Measurements from ENCODE around the gene SLC39A11. TPM values are rescaled to one million over a fixed set of nuclear protein-coding genes. Genes with fewer than 3 reads are reported as not detected.

The SLC39A11 gene
- polyA plus RNA-seq, 1 of the 3 experiments (the other 2 are of a cell fraction) = 23.5 TPM

DNA sequence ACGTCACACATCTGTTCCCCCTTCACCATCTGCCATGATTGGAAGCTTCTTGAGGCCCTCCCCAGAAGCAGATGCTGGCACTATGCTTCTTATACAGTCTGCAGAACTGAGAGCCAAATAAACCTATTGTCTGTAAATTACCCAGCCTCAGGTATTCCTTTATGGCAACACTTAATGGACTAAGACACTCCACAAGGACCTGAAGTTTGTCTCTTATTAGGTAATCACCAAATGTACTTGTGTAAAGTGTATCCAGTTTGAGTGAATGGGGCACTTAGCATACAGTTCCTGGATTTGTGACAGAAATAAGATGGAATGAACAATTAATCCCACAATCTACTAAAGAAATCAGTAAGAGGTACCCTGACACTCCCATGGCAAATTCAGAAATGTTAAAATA is 105.3 kb downstream of the SLC39A11 start:
- 100% methylated on average over 1 of the region's 1 CpG for WGBS (ENCODE audit: low lambda C conversion rate)
- DNase-seq = no peak
- TF ChIP-seq NRF1 (IDR thresholded peaks at IDR 0.05; ENCODE audit: low read depth, low read length) = no peak
- no peak for TF ChIP-seq MEF2A (IDR thresholded peaks at IDR 0.05; ENCODE audit: borderline replicate concordance, low read depth)
- TF ChIP-seq, protein P1, sequence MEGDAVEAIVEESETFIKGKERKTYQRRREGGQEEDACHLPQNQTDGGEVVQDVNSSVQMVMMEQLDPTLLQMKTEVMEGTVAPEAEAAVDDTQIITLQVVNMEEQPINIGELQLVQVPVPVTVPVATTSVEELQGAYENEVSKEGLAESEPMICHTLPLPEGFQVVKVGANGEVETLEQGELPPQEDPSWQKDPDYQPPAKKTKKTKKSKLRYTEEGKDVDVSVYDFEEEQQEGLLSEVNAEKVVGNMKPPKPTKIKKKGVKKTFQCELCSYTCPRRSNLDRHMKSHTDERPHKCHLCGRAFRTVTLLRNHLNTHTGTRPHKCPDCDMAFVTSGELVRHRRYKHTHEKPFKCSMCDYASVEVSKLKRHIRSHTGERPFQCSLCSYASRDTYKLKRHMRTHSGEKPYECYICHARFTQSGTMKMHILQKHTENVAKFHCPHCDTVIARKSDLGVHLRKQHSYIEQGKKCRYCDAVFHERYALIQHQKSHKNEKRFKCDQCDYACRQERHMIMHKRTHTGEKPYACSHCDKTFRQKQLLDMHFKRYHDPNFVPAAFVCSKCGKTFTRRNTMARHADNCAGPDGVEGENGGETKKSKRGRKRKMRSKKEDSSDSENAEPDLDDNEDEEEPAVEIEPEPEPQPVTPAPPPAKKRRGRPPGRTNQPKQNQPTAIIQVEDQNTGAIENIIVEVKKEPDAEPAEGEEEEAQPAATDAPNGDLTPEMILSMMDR (IDR thresholded peaks at IDR 0.05) = no peak
- no peak for TF ChIP-seq SMC3 (IDR thresholded peaks at IDR 0.05; ENCODE audit: low read depth, low read length)
- TF ChIP-seq EZH2phosphoT487 (IDR thresholded peaks at IDR 0.05; ENCODE audit: borderline replicate concordance, low read depth) = no peak
- no peak for TF ChIP-seq RAD21 (IDR thresholded peaks at IDR 0.05; ENCODE audit: low read length)
- TF ChIP-seq, protein P2, sequence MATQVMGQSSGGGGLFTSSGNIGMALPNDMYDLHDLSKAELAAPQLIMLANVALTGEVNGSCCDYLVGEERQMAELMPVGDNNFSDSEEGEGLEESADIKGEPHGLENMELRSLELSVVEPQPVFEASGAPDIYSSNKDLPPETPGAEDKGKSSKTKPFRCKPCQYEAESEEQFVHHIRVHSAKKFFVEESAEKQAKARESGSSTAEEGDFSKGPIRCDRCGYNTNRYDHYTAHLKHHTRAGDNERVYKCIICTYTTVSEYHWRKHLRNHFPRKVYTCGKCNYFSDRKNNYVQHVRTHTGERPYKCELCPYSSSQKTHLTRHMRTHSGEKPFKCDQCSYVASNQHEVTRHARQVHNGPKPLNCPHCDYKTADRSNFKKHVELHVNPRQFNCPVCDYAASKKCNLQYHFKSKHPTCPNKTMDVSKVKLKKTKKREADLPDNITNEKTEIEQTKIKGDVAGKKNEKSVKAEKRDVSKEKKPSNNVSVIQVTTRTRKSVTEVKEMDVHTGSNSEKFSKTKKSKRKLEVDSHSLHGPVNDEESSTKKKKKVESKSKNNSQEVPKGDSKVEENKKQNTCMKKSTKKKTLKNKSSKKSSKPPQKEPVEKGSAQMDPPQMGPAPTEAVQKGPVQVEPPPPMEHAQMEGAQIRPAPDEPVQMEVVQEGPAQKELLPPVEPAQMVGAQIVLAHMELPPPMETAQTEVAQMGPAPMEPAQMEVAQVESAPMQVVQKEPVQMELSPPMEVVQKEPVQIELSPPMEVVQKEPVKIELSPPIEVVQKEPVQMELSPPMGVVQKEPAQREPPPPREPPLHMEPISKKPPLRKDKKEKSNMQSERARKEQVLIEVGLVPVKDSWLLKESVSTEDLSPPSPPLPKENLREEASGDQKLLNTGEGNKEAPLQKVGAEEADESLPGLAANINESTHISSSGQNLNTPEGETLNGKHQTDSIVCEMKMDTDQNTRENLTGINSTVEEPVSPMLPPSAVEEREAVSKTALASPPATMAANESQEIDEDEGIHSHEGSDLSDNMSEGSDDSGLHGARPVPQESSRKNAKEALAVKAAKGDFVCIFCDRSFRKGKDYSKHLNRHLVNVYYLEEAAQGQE (IDR thresholded peaks at IDR 0.05; ENCODE audit: low read depth, low read length) = no peak
- TF ChIP-seq FOXM1 (IDR thresholded peaks at IDR 0.05; ENCODE audit: low read depth) = no peak
- TF ChIP-seq, protein P3, sequence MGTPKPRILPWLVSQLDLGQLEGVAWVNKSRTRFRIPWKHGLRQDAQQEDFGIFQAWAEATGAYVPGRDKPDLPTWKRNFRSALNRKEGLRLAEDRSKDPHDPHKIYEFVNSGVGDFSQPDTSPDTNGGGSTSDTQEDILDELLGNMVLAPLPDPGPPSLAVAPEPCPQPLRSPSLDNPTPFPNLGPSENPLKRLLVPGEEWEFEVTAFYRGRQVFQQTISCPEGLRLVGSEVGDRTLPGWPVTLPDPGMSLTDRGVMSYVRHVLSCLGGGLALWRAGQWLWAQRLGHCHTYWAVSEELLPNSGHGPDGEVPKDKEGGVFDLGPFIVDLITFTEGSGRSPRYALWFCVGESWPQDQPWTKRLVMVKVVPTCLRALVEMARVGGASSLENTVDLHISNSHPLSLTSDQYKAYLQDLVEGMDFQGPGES (IDR thresholded peaks at IDR 0.05; ENCODE audit: low read depth, low read length) = no peak
- TF ChIP-seq CHD2 (IDR thresholded peaks at IDR 0.05; ENCODE audit: low read length, partially characterized antibody) = no peak
- TF ChIP-seq TCF12 (IDR thresholded peaks at IDR 0.05) = no peak
- no peak for TF ChIP-seq MXI1 (IDR thresholded peaks at IDR 0.05; ENCODE audit: low read depth, low read length)
- TF ChIP-seq POLR2AphosphoS5 (IDR thresholded peaks at IDR 0.05; ENCODE audit: low read depth, low read length) = no peak
- Histone ChIP-seq H3F3A (replicated peaks; ENCODE audit: insufficient read depth) (peaks cover 11% of the 10 kb centered on the region), H3K9me3 (no peaks in the 10 kb centered on the region), H4K20me1 (ENCODE audit: insufficient read depth) (no peaks in the 10 kb centered on the region), H3K9me2 (no peaks in the 10 kb centered on the region), H3K79me2 (ENCODE audit: insufficient read depth) (no peaks in the 10 kb centered on the region), H3K27me3 (ENCODE audit: insufficient read depth) (no peaks in the 10 kb centered on the region), H3K36me3 (replicated peaks in 1 of 2; ENCODE audit: control insufficient read depth in 1 of 2, insufficient read depth in 2 of 2, low read length in 1 of 2) (no peaks in the 10 kb centered on the region), H3K27ac (ENCODE audit: low read depth in 2 of 2, low read length in 1 of 2) (no peak overlapping the region), H3K9ac (no peak overlapping the region), H3K4me3 (ENCODE audit: low read depth in 2 of 2, low read length in 1 of 2) (no peak overlapping the region), H3K4me1 (ENCODE audit: control insufficient read depth in 1 of 2, insufficient read depth in 2 of 2, low read depth in 1 of 2, low read length in 1 of 2) (peaks cover 5 to 7% of the 10 kb centered on the region in 2 experiments; a peak in 2 of 4 replicates), H2AFZ (ENCODE audit: low read depth) (no peak overlapping the region), H3K4me2 (no peak overlapping the region)
- CTCF ChIA-PET = interaction anchor here (0.9 to 8.7 kb wide), 18 partner anchors 16 to 430 kb away, joined by 3 to 125 read pairs (median 8); partner anchors contain the start of genes COG1 and SSTR2
- POLR2A ChIA-PET = no interaction called here
